ENCODE results near the gene IFNLR1.
A peak's percentile ranks its signal among the peaks of the same experiment; 100 is the strongest.

The IFNLR1 gene

DNA sequence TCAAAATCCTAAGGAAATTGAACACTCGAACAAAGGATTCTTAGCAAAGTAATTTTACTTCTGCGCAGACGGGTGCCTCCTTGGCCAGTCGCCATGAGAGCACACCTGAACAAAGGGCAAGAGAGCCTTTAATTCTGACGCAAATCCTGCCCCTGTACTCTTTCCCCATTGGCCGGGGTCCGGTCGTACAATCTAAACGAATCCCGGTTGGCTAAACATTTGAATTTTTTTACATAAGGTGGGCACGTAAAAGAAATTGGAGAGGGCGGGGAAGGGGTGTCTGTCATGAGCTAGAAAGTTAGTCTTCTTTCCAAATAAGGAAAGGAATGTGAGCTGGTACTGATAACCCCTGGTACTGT lies 35.9 kb downstream of the IFNLR1 start:
- TF ChIP-seq, protein P1, sequence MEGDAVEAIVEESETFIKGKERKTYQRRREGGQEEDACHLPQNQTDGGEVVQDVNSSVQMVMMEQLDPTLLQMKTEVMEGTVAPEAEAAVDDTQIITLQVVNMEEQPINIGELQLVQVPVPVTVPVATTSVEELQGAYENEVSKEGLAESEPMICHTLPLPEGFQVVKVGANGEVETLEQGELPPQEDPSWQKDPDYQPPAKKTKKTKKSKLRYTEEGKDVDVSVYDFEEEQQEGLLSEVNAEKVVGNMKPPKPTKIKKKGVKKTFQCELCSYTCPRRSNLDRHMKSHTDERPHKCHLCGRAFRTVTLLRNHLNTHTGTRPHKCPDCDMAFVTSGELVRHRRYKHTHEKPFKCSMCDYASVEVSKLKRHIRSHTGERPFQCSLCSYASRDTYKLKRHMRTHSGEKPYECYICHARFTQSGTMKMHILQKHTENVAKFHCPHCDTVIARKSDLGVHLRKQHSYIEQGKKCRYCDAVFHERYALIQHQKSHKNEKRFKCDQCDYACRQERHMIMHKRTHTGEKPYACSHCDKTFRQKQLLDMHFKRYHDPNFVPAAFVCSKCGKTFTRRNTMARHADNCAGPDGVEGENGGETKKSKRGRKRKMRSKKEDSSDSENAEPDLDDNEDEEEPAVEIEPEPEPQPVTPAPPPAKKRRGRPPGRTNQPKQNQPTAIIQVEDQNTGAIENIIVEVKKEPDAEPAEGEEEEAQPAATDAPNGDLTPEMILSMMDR (IDR thresholded peaks at IDR 0.05) = no peak
- no peak for DNase-seq (ENCODE audit: low spot score)
- no peak overlapping the region for H3K27ac ChIP-seq
- H3K4me3 ChIP-seq = no peak overlapping the region

DNA sequence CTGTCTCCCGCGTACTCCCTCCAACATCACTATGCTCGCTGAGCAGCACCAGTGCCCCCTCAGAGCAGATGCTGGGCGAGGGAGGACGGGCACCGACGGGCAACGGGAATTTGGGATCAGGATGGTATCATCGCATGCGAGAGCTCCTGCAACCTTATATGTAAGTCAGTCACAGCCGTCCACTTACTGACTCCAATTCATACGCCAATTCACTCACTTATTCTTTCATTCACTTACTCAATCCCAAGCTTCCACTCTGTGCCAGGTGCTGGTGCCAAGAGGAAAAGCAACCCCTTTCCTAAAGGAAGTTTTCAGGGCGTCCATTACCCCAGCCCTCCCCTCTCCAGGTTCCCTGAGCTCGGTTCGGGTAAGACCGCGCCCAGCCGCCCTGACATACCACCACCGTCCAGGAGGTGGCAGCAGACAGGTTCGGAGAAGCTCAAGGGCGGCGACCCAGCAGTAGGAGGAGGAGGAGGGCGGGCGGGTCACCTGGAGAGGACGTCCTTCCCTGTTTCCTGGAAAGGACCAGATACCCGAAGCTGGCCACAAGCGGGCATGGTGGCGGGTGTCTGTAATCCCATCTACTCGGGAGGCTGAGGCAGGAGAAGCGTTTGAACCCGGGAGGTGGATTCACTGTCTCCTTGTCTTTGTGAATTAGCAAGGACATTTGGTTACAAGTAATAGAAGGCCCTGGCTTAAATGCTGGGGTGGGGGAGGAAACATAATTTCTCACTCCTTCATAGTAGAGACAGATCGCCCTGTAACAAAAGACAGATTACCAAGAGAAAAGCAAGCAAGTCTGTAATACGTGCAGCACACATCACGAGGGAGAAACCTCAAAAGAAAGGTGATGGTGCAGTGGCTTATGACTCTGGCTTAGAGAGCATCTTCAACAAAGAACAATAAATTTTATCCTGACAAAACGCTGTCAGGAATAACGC lies 36.6 kb downstream of the IFNLR1 start:
- TF ChIP-seq, protein P1 (IDR thresholded peaks at IDR 0.05) = peak; percentile 80
- H3K27ac ChIP-seq = no peak overlapping the region
- peak; percentile 88 for DNase-seq (ENCODE audit: low spot score)
- peak overlapping the region; percentile 27 for H3K4me3 ChIP-seq

DNA sequence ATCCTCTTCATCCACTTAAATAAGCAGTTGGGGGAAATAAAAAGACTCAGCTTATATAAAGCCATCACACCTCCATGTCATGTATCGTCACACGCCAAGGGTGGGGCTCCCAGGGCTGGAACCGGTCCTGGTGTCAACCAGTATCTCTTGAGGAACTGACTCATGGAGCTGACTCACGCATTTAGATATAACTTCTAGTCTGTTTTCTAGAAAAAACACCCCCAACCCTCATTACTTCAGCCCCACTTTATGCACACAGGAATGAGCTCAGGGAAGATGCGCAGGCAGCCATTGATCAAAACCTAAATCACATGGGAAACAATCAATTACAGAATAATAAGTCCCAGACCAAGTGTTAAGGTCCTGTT lies 37.2 kb downstream of the IFNLR1 start:
- H3K4me3 ChIP-seq = peak overlapping the region; percentile 27
- TF ChIP-seq, protein P1 (IDR thresholded peaks at IDR 0.05) = no peak
- DNase-seq (ENCODE audit: low spot score) = no peak
- no peak overlapping the region for H3K27ac ChIP-seq

DNA sequence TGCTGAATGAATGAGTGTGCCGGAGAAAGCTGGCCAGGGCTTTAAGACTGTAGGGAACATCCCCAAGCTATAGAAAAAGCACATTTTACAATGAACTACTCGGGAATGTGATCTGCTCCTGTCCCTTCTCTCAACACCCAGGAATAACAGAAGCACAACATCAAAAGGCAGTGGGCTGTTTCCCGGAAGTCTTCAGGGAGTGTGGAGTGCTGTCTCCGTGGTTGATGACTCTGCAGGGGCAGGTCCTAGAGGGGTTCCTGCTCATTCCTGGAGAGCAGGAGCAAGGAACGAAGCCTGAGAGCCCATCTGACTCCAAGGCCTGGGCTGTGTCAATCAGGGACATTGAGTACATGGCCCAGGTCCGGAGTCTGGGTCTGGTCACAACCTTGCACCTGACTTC lies 39.3 kb downstream of the IFNLR1 start:
- TF ChIP-seq, protein P1 (IDR thresholded peaks at IDR 0.05) = no peak
- H3K4me3 ChIP-seq = no peak overlapping the region
- DNase-seq (ENCODE audit: low spot score) = no peak
- H3K27ac ChIP-seq = no peak overlapping the region

DNA sequence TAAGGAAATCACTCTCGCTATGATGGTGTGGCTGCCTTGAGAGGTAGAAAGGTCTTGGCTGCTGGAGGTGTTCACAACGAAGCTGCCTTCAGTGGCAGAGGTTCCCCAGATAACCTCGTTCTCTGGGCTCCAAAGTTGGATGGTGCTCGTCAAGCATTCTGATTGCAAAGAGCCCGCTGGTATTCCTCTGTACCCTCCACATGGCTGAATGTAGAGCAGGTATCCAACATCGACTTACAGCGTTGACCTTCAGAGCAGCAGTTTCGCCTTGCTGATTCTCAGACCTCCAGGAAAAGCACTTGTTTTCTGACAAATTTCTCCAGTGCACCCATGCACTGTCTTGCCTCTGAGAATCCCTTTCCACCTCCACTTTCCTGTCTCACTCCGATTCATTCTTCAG lies 39.9 kb downstream of the IFNLR1 start:
- H3K4me3 ChIP-seq = no peak overlapping the region
- TF ChIP-seq, protein P1 (IDR thresholded peaks at IDR 0.05) = no peak
- no peak overlapping the region for H3K27ac ChIP-seq
- no peak for DNase-seq (ENCODE audit: low spot score)

DNA sequence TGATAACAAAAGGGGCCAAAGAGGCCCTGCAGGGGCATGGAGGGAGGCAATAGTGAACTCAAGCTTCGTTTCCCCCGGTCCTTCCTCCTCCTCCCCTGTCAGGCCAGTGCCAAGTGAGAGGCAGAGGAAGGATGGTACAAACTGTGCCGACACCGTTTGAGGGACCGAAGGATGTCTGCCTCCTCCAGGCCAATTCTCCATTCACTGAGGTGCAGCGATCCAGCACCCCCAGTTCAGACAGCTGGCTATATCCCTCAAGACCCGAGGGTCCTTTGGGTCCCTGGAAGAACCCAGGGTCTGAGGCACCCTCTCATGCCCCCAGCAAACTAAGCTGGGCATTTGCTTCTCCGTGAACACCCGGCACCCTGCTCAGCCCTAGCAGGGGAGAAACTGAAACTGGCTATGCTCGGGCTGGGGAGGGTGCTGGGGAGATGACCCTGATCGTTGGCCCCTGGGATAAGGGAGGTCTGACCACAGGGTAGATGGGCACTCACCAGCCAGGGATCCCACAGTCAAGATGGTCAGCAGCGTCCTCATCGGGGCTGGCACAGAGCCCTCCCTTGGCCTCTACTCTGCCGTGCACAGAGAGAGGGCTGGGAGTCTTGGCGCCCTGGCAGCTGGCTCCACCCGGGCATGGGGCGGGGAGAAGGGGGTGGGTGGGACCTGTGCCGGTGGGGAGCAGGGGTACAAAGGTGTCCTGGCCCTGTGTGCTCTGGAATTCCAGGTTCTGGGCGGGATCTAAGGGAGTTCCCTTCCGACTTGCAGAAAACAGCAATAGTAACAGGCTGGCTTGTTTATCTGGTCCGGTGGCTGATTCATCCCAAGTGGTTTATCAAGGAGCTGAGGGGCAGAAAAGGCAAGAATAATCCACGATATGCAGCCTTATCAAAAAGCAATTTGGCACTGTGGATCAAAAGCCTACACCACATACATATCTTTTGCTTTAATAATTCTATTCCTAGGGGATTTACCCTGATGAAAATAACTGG lies 44.2 kb downstream of the IFNLR1 start, which contains the start of gene IL22RA1:
TSS of gene IL22RA1 (minus strand) at position 595 of the 989 bp plus-strand sequence. CDS start at position 537, 58 bp downstream.
- TF ChIP-seq, protein P1 (IDR thresholded peaks at IDR 0.05) = no peak
- Histone ChIP-seq H3K4me3 (peak within 1 kb of the TSS; percentile 73), H3K27ac (no peak within 1 kb of the TSS)
- DNase-seq (ENCODE audit: low spot score) = no peak

All from coronary artery (tissue), 2 donors.